Neural cell (in vitro differentiated cells): ENCODE measurements around the gene UBL3. TPM values are rescaled to one million over a fixed set of nuclear protein-coding genes. Genes with fewer than 3 reads are reported as not detected.

ENCODE experiments used
- H2AFZ ChIP-seq: fragments of 200-600, 300-800 bp; sonication (generic), shearing (Covaris generic); 2 replicates; pipeline ENCODE4 v1.6.0; 2014; ENCODE audit warnings: low read depth, mild to moderate bottlenecking, antibody characterized with exemption, low read length, moderate library complexity
- H3F3A ChIP-seq: fragments of 200-600 bp; shearing (Covaris generic); 2 replicates; pipeline ENCODE4 v1.6.1; 2016; ENCODE audit warnings: mild to moderate bottlenecking, moderate library complexity, mixed read lengths, antibody characterized with exemption, low read length; ENCODE audit not compliant: insufficient read depth, poor library complexity, severe bottlenecking
- H3K27ac ChIP-seq: fragments of 200-600, 300-800 bp; sonication (generic), shearing (Covaris generic); 2 replicates; pipeline ENCODE4 v1.5.1; 2014; ENCODE audit warnings: mild to moderate bottlenecking, low read length, moderate library complexity
- H3K27me3 ChIP-seq: fragments of 300-800, 200-600 bp; sonication (generic), shearing (Covaris generic); 2 replicates; pipeline ENCODE4 v1.6.0; 2014; ENCODE audit warnings: mild to moderate bottlenecking, low read depth, low read length, moderate library complexity; ENCODE audit not compliant: insufficient read depth
- H3K36me3 ChIP-seq: fragments of 300-800, 200-600 bp; sonication (generic), shearing (Covaris generic); 2 replicates; pipeline ENCODE4 v1.5.1; 2014; ENCODE audit warnings: mild to moderate bottlenecking, antibody characterized with exemption, low read length, moderate library complexity; ENCODE audit not compliant: insufficient read depth
- H3K4me2 ChIP-seq: fragments of 300-800, 200-600 bp; sonication (generic), shearing (Covaris generic); 2 replicates; pipeline ENCODE4 v1.6.0; 2014; ENCODE audit warnings: mild to moderate bottlenecking, low read length
- H3K4me3 ChIP-seq: fragments of 300-800, 200-600 bp; sonication (generic), shearing (Covaris generic); 2 replicates; pipeline ENCODE4 v1.5.1; 2014; ENCODE audit warnings: mild to moderate bottlenecking, low read length, moderate library complexity
- H3K79me2 ChIP-seq: fragments of 200-600 bp; shearing (Covaris generic); replicated peaks from 2 replicates; pipeline ENCODE4 v1.6.0; 2014; ENCODE audit warnings: mild to moderate bottlenecking, low read length, moderate library complexity; ENCODE audit not compliant: insufficient read depth
- H3K9ac ChIP-seq: fragments of 300-800, 200-600 bp; sonication (generic), shearing (Covaris generic); 2 replicates; pipeline ENCODE4 v1.6.1; 2016; ENCODE audit warnings: mild to moderate bottlenecking, low read length, mixed read lengths
- H3K9me2 ChIP-seq: fragments of 200-600 bp; shearing (Covaris generic); 2 replicates; pipeline ENCODE4 v1.6.1; 2016; ENCODE audit warnings: mild to moderate bottlenecking, low read length, mixed read lengths; ENCODE audit not compliant: insufficient read depth
- H3K9me3 ChIP-seq: fragments of 200-600, 300-800 bp; sonication (generic), shearing (Covaris generic); 2 replicates; pipeline ENCODE4 v1.6.1; 2016; ENCODE audit warnings: mild to moderate bottlenecking, mixed run types, low read length, moderate library complexity, mixed read lengths
- H4K20me1 ChIP-seq: fragments of 200-600 bp; shearing (Covaris generic); 2 replicates; pipeline ENCODE4 v1.6.1; 2016; ENCODE audit warnings: mild to moderate bottlenecking, mixed run types; ENCODE audit not compliant: insufficient read depth
- CTCF ChIP-seq: fragments of 450-650 bp; IDR thresholded peaks from 2 replicates; pipeline ENCODE4 v1.5.1; 2014; ENCODE audit warnings: antibody characterized with exemption, mild to moderate bottlenecking, moderate library complexity; ENCODE audit not compliant: poor library complexity, severe bottlenecking
- EP300 ChIP-seq: fragments of 450-650 bp; conservative IDR thresholded peaks from 2 replicates; pipeline ENCODE4 v1.6.1; 2014; ENCODE audit warnings: antibody characterized with exemption, mild to moderate bottlenecking, moderate library complexity; ENCODE audit not compliant: poor library complexity, severe bottlenecking
- EZH2 ChIP-seq: fragments of 200-600, 300-800 bp; shearing (Covaris generic), sonication (generic); IDR thresholded peaks from 2 replicates; pipeline ENCODE4 v1.6.1; 2014; ENCODE audit warnings: antibody characterized with exemption, low read length, borderline replicate concordance, mild to moderate bottlenecking; ENCODE audit not compliant: insufficient read depth, poor library complexity, severe bottlenecking
- MXI1 ChIP-seq: fragments of 450-650 bp; conservative IDR thresholded peaks from 2 replicates; pipeline ENCODE4 v1.6.1; 2014; ENCODE audit warnings: antibody characterized with exemption, mild to moderate bottlenecking; ENCODE audit not compliant: poor library complexity, severe bottlenecking
- POLR2AphosphoS5 ChIP-seq: IDR thresholded peaks from 2 replicates; pipeline ENCODE4 v1.6.1; 2012
- RAD21 ChIP-seq: fragments of 450-650 bp; conservative IDR thresholded peaks from 2 replicates; pipeline ENCODE4 v1.6.1; 2014; ENCODE audit warnings: antibody characterized with exemption, mild to moderate bottlenecking, moderate library complexity
- REST ChIP-seq: IDR thresholded peaks from 2 replicates; pipeline ENCODE4 v1.6.1; 2012; ENCODE audit warnings: borderline replicate concordance
- SMC3 ChIP-seq: fragments of 450-650 bp; conservative IDR thresholded peaks from 2 replicates; pipeline ENCODE4 v1.6.1; 2014; ENCODE audit warnings: antibody characterized with exemption, mild to moderate bottlenecking, moderate library complexity; ENCODE audit not compliant: poor library complexity
- TAF1 ChIP-seq: IDR thresholded peaks from 2 replicates; pipeline ENCODE4 v1.6.1; 2012; ENCODE audit warnings: low read depth
- polyA plus RNA-seq: library from polyadenylated mRNA; depleted of rRNA; stranded (reverse); fragments of >200 nt; gene quantifications from 2 replicates; pipeline ENCODE4 v1.2.3, GENCODE V29; 2014

Gene UBL3
- polyA plus RNA-seq, 1 donor from 2014 or later = 35.8 TPM

GRCh38 chr13:29855784-29856183 lies 5.4 kb upstream of the UBL3 start:
- TF ChIP-seq MXI1 = no peak
- no peak for TF ChIP-seq SMC3
- Histone ChIP-seq H3K36me3 (no peaks in the 10 kb centered on the region), H3K79me2 (no peaks in the 10 kb centered on the region), H3K9ac (no peak overlapping the region), H3F3A (no peaks in the 10 kb centered on the region), H4K20me1 (no peaks in the 10 kb centered on the region), H3K27me3 (no peaks in the 10 kb centered on the region), H2AFZ (no peak overlapping the region), H3K4me3 (no peak overlapping the region), H3K4me2 (no peak overlapping the region), H3K9me3 (no peaks in the 10 kb centered on the region), H3K27ac (no peak overlapping the region), H3K9me2 (no peaks in the 10 kb centered on the region)

- no peaks in the 10 kb centered on the region for H3F3A ChIP-seq
- H3K27ac ChIP-seq = no peak overlapping the region
- H3K36me3 ChIP-seq = no peaks in the 10 kb centered on the region
- no peak overlapping the region for H3K9ac ChIP-seq
- H2AFZ ChIP-seq = no peak overlapping the region
- H3K4me3 ChIP-seq = no peak overlapping the region
- H4K20me1 ChIP-seq = no peaks in the 10 kb centered on the region
- no peaks in the 10 kb centered on the region for H3K79me2 ChIP-seq
- H3K27me3 ChIP-seq = no peaks in the 10 kb centered on the region
- TF ChIP-seq RAD21 (no peak), SMC3 (no peak), TAF1 (no peak), EP300 (no peak), MXI1 (no peak), POLR2AphosphoS5 (no peak), CTCF (no peak), EZH2 (no peak), REST (no peak)
- no peaks in the 10 kb centered on the region for H3K9me3 ChIP-seq
- H3K4me2 ChIP-seq = no peak overlapping the region
- H3K9me2 ChIP-seq = no peaks in the 10 kb centered on the region
These were observed 4.6 kb upstream of the UBL3 start for GRCh38 chr13:29855009-29855408.

GRCh38 chr13:29853131-29853530 lies 2.7 kb upstream of the UBL3 start:
- Histone ChIP-seq H3K27me3 (no peaks in the 10 kb centered on the region), H3K4me2 (no peak overlapping the region), H4K20me1 (no peaks in the 10 kb centered on the region), H3K9me2 (no peaks in the 10 kb centered on the region), H3K9ac (no peak overlapping the region), H3K36me3 (no peaks in the 10 kb centered on the region), H3F3A (peaks cover 4% of the 10 kb centered on the region), H3K9me3 (no peaks in the 10 kb centered on the region), H3K27ac (no peak overlapping the region), H3K4me3 (no peak overlapping the region), H2AFZ (no peak overlapping the region), H3K79me2 (peaks cover 12% of the 10 kb centered on the region)
- TF ChIP-seq CTCF = no peak
- TF ChIP-seq REST = no peak
